Occipital lobe (tissue), 2 donors: ENCODE data around the gene MEF2D. TPM values are rescaled to one million over a fixed set of nuclear protein-coding genes. Genes with fewer than 3 reads are reported as not detected.

Source experiments
- DNase-seq: peaks from one replicate; lab custom pipeline; 2025; lab: John Stamatoyannopoulos, UW
- total RNA-seq: library from RNA; depleted of rRNA; stranded (reverse); fragments of >200 nt; gene quantifications from one replicate; pipeline ENCODE4 v1.2.3, GENCODE V29; 2014

MEF2D gene
- total RNA-seq, 1 donor from 2014 or later = 3.7 TPM

DNA sequence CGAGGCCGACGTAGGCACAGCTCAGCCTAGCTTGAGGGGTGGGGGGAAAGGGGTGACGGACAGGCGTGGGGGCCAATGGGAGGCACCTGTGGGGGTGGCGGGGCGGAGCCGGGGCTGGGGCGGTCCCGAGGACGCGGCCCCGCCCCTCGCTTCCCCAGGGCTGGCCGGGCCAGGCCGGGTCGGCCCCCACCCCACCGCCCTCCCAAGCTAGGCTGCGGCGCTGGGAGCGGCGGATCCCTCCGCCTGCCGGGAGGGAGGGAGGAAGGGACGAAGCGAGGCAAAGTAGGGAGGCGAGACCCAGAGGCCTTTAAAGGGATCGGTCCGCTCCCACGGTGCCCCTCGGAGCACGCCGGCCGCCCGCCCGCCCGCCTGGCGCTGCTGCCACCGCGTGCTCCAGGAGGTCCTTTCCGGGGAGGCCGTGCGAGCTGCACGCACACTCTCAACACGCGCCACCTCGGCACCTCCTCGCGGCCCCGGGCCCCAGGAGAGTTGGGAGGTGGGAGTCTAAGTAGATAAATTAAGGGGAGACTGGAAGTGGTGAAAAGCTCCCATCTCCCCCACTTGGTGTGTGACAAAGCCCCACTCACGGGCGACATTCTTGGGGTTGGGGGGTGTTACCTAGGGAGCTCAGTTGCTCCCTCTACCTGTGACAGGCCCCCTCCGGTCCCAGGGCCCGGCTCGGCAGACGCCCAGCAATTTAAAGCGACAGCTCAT lies 375 bp upstream of the MEF2D start:
- DNase-seq = peak; percentile 96

DNA sequence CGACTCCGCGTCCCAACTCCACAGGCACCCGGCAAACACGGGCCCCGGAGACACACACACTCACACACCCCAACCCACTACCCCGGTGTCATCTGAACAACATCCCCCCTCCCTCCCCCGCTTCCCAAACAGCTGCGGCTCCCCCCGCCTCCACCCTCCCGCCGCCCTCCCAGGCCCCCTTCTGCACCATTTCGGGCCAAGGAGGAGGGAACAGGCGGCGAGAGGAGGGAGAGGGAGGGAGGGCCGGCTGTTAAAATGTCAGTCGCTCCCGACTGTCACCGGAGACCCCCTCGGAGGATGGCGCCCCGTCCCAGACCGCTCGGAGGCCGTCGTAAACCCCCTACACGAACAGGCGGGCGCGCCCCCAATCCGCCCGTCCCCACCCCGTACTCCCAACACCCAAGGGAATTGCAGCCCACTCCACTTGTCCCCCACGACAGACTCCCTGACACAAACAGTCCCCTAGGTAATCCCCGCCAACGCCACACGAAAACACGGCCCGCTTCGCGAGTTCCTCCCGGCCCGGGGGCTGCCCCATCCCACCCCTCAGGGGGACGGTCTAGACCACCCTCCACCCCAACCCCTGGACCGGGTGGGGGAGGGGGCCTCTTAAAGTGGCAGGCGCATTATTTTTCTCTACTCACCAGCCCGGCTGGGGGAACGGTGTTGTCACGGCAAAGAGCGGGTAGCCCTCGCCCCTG lies 583 bp downstream of the MEF2D start:
- DNase-seq = peak; percentile 64

DNA sequence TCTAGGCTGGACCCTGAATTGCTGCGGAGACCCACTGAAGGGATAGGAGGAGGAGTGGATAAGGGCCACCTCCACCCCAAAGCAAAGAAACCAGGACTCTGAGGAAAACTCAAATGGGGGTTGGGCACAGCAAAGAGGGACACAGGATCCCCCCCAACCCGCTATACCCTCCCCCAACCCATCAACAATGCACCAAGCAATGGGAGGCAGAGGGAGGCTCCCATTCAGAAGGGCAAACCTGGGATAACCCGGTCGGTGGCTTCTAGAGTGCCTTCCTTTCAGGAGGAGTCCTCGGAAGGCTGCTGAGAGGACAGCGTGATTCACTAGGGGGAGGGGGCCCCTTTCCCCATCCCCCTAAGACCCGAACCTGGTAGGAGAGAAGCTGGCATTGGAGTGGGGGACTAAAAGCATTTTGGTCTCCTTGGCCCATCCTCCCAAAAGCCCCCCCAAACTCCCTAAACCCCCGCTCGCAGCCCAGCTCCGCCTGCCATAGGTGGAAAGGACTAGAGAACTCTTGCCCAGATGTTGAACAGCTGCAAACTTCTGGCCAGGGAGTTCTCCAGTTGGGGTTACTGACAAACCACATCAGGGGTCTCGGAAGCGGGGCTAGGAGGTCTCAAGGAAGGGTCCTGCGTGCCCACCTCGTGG lies 1.3 kb downstream of the MEF2D start:
- no peak for DNase-seq

DNA sequence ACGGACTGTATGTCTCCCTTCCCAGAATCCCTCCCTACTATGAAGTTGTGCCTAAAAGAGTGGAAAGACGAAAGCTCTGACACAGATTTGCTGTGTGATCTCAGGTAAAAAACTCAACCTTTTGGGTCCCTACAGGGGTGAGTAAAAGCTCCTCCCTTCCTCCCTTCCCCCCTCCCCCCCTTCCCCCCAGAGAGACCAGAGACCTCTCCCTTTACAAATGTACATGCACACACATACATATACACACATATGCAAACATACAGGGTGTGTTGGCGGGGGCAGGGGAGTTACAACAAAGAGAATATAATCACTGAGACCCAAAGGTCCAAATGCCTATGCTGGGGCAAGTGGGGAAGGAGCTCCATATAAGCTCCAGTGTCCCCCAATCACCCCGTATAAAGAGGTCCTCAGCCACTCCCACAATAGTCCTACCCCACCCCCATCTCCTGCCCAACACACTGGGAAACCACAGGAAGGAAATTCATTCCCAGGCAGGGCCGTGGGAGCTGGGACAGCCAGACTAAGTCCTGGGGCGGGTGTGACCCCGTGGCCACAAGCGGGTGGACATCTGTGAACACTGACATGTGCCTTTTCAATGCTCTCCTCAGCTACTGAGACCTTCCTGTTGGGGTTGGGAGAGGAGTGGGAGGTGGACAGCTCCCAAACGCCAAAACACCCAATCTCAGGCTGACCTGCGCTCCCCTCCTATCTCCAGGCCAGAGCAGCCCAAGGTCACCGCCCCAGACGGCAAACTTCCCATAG lies 2.0 kb downstream of the MEF2D start:
- DNase-seq = no peak

DNA sequence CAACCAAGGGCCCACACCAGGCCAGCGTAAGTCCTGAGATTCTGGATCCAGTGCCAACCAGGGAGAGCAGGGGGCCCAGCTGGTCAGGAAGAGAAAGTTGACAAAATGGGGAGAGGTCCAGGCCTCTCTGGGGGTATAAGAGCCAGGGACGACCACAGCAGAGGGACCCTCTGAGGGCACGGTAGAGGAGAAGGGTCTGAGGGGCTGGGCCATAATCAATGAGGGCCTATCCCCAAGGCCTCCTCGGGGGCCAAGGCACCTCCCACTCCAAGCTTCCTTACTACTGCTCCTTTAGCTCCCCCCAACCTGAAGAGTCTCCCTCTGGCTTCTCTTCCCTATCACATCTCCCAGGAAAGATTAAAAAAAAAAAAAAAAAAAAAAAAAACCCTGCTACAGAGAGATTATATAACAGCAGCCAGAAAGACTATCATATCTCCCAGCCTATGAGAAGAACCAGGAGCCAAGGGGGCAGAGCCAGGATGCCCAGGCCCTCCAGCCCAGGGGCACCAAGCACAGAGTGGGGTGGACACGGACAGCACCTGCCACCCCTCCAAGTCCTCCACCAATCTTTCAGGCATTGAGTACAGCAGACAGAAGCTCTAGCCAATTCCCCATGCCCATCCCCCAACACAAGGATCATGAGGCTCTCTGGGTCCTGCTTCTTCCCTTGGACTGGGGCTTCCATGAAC lies 2.7 kb downstream of the MEF2D start:
- no peak for DNase-seq

DNA sequence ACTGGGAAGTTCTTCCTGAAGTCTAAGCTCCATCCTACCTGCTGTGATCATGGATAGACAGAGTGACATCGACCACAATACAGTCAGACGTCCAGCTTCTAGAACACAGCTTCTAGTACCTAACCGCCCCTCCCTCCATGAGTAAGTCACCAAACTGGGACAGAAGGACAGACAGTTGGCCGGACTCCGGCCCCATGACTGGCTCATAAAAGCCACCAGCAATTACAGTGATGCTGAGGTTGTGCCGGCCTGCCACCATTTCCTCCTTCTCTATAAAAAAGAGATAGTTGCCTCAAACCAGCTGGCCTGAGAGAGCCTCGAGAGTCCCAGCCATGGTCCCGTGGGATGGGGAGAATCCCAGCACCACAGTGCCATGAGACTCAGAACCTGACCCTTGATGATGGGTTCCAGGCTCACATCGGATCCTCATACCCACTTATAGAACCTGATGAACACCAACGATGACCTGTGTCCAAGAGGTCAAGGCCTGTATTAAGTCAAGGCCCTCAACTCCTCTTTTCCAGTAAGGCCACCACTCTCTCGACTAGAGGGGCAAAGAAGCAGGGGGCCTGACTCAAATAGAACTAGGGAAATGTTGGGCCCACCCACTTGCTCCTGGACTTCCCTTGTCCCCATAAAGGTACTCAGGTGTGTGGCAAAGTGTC lies 3.4 kb downstream of the MEF2D start:
- DNase-seq = no peak

DNA sequence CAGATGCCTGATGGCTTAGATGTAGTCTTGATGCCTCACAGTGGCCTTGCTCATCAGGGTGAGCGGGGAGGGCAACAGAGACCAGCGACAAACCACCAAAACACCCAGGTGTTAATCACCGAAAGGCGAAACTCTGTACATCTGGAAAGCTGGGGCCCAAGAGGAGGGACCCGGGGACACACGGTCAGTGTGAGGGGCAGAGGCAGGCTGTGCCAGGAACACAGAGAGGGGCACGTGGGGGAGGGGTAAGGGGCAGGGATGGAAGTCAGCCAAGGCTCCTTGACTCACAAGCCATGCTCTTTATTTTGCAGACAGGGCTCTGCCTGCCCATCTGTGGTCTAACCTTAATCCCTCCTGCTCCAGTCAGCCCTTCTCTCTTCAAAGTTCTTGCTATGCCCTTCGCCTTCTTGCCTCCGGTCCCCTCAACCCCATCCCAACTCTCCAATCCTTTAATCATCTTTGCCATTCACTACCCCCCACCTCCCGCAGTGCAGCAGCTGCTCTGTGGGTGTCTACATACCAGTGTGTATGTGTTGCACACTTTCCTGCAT lies 4.3 kb downstream of the MEF2D start:
- DNase-seq = no peak

DNA sequence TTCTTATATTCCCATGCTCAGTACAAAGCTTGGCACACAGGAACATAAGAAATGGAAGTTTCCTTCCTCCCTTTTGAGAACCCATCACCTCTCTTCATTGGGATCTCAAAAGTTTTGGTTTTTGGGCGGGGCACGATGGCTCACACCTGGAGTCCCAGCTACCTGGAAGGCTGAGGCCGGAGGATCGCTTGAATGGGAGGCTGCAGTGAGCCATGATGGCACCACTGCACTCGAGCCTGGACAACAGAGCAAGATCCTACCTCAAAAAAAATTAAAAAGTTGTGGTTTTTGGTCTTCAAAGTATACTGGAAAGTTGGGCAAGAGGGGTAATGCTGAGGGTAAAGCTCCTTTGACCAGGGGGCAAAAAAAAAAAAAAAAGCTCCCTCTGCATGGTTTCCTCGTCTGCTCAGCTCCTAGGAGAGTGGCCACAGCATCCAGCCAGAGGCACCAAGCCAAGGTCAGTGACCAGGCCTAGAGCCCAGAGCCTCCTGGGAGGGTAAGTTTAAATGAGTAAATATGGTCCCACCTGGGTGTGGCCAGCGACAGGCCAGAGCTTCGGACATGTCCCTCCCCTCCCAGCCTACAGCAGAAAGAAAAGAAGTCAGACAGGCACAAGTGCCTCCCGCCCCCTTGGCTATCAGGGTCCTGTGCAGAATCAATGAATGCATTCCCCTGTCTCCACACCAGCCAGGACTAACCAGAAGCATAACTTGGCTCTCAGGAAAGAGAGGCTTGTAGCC lies 5.0 kb downstream of the MEF2D start:
- no peak for DNase-seq

DNA sequence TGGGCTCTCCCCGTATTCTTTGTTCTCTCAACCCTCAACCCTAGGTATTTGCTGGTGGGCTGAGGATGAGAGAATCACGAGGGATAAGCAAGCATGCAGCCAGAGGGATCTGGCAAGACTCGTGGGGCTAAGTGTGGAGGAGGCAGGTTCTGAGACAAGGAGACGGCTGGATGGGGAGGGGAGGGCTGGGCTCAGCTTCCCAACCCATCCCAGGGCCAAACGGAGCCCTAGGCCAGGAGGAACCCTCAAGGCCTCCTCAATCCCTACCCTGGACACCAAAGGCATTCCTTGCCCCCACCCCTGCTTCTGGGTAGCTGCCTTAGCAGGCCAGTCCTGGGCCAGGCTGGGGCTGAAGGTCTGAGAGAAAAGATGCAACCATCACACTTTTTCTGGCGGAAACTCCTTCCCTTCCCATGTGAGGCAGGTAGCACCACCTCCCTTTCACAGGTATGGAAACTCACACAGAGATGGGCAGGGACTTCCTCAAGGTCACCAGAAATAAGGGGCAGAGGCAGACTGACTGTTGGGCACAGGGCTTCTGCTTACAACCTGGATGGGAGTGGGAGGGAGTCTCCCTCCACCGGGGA lies 6.2 kb downstream of the MEF2D start:
- DNase-seq = no peak

DNA sequence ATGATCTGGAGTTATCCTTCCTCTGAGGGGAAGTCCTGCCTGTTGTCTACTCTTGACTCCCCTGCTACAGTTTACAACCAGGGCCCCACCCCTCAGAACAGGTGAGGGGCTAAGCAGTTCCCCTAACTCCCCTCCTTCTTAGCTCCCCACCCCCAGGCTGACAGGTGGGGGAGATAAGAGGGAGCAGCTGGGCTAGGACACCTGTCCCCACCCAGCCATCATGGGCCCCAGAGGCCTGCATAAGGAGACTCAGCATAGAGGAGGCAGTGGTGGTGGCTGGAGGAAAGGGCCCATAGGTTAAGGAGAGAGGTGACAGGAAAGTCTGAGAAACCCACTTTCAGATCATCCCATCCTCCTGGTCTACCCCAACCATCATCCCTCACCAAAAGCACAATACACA lies 6.8 kb downstream of the MEF2D start:
- DNase-seq = no peak

DNA sequence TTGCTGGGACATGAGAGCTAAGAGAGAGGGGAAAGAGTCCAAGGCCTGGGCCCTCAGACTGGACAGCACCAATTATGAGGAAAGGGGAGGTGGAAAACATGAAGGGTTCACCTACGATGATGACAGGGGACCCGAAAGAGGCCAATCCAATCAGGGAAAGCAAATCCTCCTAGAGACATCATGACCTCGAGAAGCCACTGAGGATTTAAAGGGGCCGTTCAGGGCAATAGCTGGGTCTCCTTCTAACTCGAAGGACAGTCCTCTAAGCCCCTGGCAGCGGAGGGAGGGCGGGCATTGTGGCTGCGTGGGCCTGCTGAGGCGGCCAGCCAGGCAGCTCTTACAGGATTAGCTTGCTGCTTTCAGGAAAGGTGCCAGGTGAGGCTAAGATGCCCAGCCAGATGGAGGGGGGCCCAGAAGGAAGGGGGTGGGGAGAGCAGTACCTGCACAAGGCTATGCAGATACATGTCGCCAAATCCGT lies 7.4 kb downstream of the MEF2D start:
- DNase-seq = peak; percentile 51

DNA sequence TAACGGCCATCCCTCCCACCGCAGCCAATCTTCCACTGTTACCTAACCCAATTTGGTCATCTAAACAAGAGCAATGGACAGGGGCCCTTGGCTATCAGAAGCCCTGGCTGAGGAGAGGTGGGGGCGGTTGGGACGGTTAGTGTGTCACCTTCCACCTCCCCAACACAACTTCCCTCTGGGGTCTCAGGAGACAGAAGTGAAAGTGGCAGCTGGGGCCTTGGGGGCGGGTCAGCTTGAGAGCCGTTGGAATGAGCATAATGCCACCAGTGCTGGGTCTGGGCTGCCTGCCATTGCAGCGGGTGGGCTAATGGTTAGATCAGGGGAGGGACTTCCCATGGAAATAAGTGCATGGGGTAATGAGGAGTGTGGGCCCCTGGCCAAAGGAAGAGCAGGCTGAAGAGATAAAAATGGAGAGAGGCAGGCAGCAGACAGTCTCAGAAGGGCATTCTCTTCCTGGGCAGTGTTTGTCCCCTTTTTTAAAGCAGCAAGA lies 7.9 kb downstream of the MEF2D start:
- DNase-seq = no peak

DNA sequence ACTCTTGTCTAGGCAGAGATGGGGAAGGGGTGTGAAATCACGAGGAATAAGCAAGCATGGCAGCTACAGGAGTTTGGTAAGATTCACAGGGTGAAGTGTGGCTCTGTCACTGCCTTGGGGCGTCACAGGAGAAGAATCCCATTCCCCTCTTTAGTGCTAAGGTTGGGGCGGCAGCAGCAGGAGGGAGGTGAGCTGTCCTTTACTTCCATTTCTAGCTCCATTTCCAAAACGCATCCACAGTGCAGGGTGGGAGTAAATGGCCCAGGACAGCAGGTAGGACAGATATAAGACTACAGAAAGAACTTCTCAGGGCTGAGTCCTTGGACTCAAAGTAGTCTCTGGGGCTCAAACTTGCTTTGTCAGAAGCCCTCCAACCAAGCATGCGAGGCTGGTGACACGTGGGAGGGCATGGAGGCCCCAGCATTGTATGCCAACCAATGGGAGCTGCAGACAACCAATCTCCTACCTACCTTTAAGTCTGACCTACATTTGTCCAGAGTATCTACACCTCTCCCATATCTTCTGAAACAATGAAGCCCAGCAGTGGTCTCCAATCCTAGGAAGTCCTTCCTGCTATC lies 8.5 kb downstream of the MEF2D start:
- DNase-seq = no peak

DNA sequence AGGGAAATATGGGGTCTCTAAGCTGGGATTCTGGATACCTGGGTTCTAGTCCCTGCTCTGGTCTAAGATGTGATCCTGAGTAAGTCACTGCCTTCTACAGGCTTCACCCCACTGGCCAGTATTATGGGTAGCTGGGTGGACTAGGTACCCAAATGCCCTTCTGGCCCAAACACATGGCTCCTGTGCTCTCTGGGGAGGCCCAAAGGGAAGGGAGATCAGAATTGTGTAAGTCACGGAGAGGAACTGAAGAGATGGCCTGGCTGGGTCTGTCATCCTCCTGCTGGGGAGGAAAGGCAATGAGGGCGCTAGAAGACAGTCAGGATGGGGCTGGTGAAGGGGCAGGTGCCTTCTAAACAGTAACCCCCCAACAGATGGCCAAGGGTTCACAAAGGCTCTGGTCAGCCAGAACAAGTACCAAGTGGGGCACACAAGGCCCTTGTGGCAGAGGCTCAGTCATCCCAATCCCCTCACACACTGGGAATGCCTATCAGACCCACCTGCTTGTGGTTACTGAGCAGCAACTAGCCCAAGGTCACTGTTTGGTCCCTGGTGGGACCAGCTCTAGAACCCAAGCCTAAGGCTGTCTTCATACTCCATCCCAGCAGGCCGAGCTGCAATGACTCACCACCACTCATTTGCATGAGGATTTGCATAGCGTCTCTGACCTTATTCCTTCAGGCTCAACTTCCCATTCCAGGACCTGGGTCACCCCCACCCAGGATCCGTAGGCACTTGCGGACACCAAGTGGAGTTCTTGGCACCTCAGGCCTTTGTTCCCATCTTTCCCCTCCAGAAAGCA lies 9.2 kb downstream of the MEF2D start:
- DNase-seq = no peak

DNA sequence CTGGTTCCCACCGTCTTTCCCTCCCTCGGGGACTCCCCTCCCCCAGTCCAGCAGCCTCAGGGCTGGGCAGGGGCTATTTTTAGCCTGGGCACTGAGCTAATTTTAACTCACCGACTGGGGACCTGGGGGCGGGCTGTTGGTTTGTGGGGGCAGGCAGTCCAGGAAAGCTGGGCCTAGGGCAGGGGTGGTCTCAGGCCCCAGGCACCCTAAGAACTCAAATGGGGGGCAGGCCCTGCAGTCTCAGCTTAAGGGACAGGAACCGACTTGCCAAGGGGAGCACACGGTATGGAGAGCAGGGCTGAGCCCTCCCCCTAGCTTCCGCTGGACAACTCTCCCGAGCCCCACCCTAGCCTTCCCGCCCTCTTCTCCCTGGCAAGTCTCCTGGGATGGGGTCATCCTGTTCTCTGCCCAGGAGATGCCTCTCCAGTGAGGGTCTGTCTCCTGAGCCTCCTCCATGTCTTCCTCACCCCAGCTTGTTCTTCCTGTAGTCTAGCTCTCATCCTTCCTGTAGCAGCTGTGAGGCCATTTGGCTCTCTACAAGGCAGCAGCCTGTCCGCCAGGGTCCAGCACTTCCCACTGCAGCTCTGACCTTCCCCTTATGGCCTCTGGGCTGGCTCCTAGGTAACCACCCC lies 10.1 kb downstream of the MEF2D start:
- no peak for DNase-seq

DNA sequence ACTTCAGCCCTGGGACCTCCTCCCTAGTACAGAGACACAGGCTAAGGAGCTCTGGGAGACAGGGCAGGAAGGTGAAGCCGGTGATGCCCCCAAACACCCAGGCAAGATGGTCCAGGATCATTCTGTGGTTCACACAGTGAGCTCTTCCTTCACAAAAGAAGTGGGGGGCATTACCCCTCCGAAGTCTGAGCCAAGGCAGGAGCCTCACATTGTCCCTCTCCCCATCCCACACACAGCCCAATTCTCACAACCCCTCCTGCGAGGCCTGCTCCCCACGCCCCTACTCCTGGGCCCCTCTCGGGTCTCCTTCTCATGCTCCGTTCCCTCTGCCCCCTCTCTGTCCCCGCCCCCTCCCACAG lies 10.7 kb downstream of the MEF2D start:
- DNase-seq = no peak

DNA sequence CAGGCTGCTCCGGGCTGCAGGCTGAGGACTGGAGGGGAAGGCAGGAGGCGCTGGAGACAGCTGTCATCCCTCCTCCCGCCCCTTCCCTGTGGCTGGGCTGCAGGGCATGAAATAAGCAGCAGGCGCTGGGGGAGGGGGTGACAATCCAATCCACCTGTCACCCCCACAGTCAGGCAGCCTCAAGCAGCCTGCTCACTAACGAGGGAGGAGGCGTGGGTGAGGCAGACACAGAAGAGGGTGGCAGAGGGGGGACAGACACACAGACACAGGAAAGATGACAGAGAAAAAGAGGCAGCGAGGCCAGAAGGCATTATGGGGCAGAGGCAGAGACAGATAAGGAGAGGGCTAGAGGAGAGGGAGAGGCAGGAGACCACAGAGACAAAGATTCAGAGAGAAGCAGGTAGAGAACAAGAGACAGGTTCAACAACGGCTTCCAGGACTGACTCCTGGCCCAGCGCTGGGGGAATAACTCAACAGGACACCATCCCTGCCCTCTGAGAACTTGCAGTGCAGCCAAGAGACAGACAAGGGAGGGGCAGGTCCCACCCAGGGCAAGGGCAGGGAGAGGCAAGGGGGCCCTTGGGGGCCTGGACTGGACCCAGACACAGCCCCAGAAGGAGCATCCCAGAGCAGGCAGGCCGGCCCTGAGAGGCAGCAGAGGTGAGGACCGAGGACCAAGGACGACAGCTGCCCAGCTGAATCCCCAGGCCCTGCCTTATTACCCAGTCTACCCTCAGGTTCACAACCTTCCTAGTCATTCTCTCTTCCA lies 11.2 kb downstream of the MEF2D start:
- DNase-seq = peak; percentile 42
